GM18526 (cell line): ENCODE results near the gene PHF12.

Experiments used
- POLR2A ChIP-seq: IDR thresholded peaks from 3 replicates; pipeline ENCODE4 v1.6.1; 2011; ENCODE audit not compliant: insufficient read length; ENCODE audit errors: extremely low read depth

PHF12 gene

DNA sequence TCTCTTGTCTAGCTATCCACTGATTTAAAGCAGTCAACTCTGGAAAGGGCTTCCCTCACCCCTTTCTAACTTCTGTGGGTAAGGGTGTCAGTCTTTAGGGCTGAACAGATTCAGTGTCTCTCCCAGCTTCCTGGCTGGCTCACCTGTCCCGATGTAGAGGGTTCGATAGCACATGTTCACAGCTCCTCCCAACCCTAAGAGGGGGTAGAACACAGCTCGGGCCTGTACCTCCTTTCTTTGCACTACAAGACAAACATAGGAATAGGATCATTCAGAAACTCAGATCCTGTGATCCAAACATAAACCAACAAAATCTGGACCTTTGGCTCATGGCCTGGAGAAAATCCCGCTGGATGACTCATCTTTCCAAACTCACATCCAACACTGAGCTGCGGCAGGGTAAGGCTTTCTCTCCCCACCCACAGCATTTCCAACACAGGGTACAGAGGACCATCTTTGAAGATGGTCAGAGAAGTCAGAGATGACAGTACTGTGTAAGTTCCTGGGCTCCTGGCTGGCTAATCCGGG lies 42.6 kb downstream of the PHF12 start:
- TF ChIP-seq POLR2A: no peak

DNA sequence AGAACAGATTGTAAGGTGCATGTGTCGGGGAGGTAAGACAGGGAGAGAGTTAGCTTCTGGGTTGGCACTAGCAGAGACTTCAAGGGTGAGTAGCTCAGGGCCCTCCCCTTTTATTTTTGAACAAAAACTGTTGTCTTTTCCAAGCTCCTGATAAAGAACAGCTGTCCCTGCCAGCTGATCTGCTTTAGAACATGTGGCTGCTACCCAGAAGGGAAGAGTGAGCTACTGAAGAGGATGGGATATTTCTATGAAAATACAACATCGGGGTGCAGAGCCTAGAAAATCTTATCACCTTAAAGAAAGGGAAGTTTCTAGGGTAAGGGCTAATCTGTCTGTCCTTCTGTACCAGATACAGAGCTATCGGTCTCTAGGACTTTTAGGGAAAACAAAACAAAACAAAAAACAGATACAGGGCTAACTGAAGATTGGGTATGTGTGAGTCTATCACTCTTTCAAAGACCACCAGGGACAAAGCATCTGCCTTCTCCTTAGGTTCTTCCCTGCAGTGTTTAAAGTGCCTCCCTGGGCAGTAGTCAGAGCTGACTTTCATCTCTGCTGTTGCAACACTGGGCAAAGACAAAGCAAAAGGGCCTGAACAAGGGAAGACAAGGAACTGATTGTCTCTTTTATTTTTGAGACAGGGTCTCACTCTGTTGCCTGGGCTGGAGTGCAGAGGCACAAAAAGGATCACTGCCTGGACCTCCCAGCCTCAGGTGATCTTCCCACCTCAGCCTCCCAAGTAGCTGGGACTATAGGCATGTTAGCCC lies 43.4 kb downstream of the PHF12 start:
- no peak for TF ChIP-seq POLR2A

DNA sequence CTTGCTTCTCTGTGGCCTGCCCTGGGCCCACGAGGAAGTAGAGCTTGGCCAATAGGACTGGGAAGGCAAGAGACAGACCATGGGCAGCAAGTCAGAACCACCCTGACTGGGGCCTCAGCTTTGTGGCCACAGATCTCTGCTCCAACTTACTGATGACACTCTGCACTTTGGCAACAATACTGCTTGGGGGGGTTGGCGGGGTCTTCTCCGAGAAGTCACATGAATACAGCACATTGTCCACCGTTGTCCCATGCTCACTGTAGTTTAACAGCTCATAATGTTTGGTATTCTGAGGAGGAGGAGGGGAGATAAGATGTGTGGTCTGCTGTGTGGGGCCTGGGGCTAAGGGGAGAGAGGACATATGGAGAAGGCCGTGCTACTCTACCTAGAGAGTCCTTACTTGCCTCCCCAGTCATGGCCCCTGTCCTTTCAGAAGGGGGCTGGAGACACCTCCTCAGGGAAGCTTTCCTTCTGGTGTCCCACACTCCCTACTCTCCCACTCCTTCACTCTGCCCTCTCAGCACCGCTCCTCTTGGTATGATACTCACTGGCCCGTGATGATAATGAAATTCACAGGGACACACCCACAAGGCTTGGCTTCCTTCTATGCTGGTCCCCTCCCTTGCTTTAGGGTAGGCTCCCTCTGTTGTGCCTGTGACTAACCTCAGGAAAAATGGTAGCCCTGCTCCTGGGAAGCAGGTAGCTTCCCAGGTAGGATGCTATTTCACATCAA lies 44.4 kb downstream of the PHF12 start:
- TF ChIP-seq POLR2A: no peak

- TF ChIP-seq POLR2A: no peak
Observed at GRCh38 chr17:28906276-28906675, 45.0 kb downstream of the PHF12 start.

- TF ChIP-seq POLR2A: no peak
Observed at GRCh38 chr17:28904800-28905199, 46.5 kb downstream of the PHF12 start.

DNA sequence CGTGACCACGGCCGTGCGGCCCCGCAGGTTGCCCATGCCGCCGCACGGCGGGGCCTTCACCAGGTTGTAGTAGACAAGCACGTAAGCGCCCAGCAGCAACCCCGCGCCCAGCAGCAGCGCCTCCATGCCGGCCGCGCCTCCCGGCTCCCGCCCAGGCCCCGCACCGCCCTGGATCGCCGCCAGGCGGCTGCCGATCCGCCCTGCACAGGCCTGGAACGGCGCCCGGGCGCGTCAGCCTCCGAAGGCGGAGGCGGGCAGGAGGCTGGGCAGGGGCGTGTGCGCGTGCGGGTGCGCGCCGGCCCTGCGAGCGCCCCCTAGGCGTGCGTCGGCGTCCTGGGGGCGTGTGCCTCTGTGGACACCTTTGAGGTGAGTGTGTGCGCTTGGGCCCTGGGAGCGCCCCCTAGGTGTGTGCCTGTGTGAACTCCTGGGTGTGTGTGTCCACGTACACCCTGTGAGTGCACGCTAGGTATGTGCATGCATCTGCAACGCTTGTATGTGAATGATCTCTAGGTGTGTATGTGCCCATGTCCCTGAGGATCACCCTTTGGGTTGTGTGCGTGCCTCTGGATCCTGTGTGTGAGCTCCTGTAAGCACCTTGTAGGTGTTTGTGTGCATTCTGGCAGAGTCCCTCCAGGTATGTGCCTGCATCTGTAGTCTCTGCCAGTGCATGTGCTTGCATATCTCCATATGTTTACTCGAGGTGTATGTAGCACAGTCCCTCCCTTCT lies 48.3 kb downstream of the PHF12 start, which contains the start of gene DHRS13:
Gene DHRS13, minus strand, starts transcription at position 261 of the 727 bp plus-strand sequence. Its CDS starts 135 bp downstream, at position 126.
- TF ChIP-seq POLR2A: peak; percentile 31

DNA sequence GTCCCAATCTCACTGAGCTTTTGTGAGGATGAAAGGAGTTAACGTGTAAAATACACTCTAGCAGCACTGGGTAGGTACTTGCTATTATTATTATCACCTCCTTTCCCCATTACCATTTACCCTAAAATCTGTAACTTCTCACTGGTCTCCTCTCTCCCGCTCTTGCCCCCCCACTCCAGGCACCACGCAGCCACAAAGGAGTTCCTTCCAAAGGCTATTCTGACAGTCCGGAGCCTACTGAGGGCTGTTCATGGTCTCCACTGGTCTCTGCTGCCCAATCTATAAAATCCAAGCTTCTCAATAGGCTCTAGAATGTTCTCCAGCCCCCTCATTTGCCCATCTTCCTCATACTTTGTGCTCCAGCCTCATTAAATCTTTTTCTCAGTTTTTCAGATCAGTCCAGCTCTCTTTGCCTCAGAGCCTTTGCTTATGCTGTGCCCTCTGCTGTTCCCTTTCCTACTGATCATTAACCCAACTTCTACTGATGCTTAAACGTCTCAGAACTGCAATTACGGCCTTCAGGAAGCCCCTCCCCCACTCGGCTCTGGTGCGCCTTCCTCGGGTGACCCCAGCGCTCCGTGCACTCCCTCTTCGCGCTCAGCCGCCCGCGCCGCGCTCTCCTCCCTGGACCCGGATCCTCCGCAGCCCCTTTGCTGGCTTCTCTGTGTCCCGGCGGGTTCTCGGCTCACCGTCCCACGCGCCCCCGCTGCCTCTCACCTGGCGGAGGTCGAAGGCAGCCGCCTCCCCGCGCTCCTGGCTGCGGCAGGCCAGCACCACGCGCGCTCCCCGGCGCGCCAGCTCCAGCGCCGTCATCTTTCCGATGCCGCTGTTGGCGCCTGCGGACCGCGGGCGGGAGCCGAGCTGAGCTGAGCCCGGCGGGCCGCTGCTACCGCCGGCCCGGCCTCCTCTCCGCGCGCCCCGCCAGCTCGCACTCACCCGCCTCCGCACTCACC lies 49.2 kb downstream of the PHF12 start:
- TF ChIP-seq POLR2A: no peak

- TF ChIP-seq POLR2A: no peak
Observed at GRCh38 chr17:28900986-28901726, 50.2 kb downstream of the PHF12 start.

GRCh38 chr17:28899212-28899815 lies 52.0 kb downstream of the PHF12 start:
- TF ChIP-seq POLR2A: no peak

- no peak for TF ChIP-seq POLR2A
Observed at GRCh38 chr17:28898527-28898955, 52.8 kb downstream of the PHF12 start.

GRCh38 chr17:28897769-28898526 lies 53.4 kb downstream of the PHF12 start:
- TF ChIP-seq POLR2A: no peak
